Smooth muscle cell (in vitro differentiated cells): ENCODE data around the gene TRAPPC1. TPM values are rescaled to one million over a fixed set of nuclear protein-coding genes. Genes with fewer than 3 reads are reported as not detected.

Experiments
- DNase-seq: peaks from one replicate; lab custom pipeline; 2025; ENCODE audit not compliant: unreplicated experiment; lab: John Stamatoyannopoulos, UW
- H2AFZ ChIP-seq: fragments of 200-600 bp; sonication (generic); 2 replicates; pipeline ENCODE4 v1.6.0; 2016; ENCODE audit warnings: antibody characterized with exemption, low read depth, mild to moderate bottlenecking
- H3F3A ChIP-seq: fragments of 200-600 bp; sonication (generic); 2 replicates; pipeline ENCODE4 v1.6.0; 2017; ENCODE audit warnings: antibody characterized with exemption, low read depth
- H3K27ac ChIP-seq: fragments of 200-600 bp; sonication (generic); 2 replicates; pipeline ENCODE4 v1.5.1; 2016; ENCODE audit warnings: low read depth, mild to moderate bottlenecking
- H3K27me3 ChIP-seq: fragments of 200-600 bp; sonication (generic); 2 replicates; pipeline ENCODE4 v1.6.1; 2016; ENCODE audit warnings: low read depth, mild to moderate bottlenecking
- H3K36me3 ChIP-seq: fragments of 200-600 bp; sonication (generic); 2 replicates; pipeline ENCODE4 v1.5.1; 2016; ENCODE audit warnings: low read depth
- H3K4me1 ChIP-seq: fragments of 200-600 bp; sonication (generic); 2 replicates; pipeline ENCODE4 v1.5.1; 2016; ENCODE audit warnings: low read depth
- H3K4me2 ChIP-seq: fragments of 200-600 bp; sonication (generic); 2 replicates; pipeline ENCODE4 v1.6.0; 2016; ENCODE audit warnings: mild to moderate bottlenecking
- H3K4me3 ChIP-seq: fragments of 200-600 bp; sonication (generic); 2 replicates; pipeline ENCODE4 v1.5.1; 2016; ENCODE audit warnings: mild to moderate bottlenecking
- H3K79me2 ChIP-seq: fragments of 200-600 bp; sonication (generic); 2 replicates; pipeline ENCODE4 v1.6.0; 2016; ENCODE audit warnings: low read depth, mild to moderate bottlenecking
- H3K9ac ChIP-seq: fragments of 200-600 bp; sonication (generic); 2 replicates; pipeline ENCODE4 v1.6.0; 2016; ENCODE audit warnings: low read depth
- H3K9me3 ChIP-seq: fragments of 200-600 bp; sonication (generic); replicated peaks from 2 replicates; pipeline ENCODE4 v1.5.1; 2016; ENCODE audit warnings: low read depth
- H4K20me1 ChIP-seq: fragments of 200-600 bp; sonication (generic); 2 replicates; pipeline ENCODE4 v1.6.0; 2016; ENCODE audit warnings: low read depth
- WGBS: methylation state at CpG from one replicate; pipeline ENCODE4 v1.1.7; 2016; ENCODE audit warnings: low lambda C conversion rate; 5-methylcytosine and 5-hydroxymethylcytosine counted together
- polyA plus RNA-seq: library from polyadenylated mRNA; unstranded; fragments of >200 nt; fragmentation: Nextera tagmentation; extraction: Ambion mirVana; gene quantifications from 2 replicates; pipeline ENCODE4 v1.2.1, GENCODE V29; 2016
- total RNA-seq: library from RNA; depleted of rRNA; stranded (reverse); fragments of >200 nt; gene quantifications from 2 replicates; pipeline ENCODE4 v1.2.3, GENCODE V29; 2014
- TF ChIP-seq, protein P1 (sequence below): fragments of 200-600 bp; sonication (generic); IDR thresholded peaks from 2 replicates; pipeline ENCODE4 v1.5.1; 2017; ENCODE audit warnings: borderline replicate concordance, mild to moderate bottlenecking, antibody characterized with exemption; ENCODE audit not compliant: insufficient read depth, poor library complexity, severe bottlenecking

TRAPPC1 gene
- total and polyA plus RNA-seq, 2 experiments from 2014 or later, result 56.2 to 392 TPM

DNA sequence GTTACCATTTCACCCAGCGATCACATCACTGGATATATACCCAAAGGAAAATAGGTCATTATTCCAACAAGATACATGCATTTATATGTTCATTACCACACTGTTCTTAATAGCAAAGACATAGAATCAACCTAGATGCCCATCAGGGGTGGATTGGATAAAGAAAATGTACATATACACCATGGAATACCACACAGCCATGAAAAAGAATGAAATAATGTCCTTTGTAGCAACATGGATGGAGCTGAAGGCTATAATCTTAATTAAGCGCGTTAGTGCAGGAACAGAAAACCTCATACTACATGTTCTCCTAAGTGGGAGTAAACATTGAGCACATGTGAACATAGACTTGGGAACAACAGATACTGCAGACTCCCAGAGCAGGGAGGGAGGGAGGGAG lies 18.8 kb upstream of the TRAPPC1 start:
- no peak overlapping the region for H2AFZ ChIP-seq
- H3K4me3 ChIP-seq, result no peak overlapping the region
- H3K27me3 ChIP-seq, result no peaks in the 10 kb centered on the region
- H3K9ac ChIP-seq, result no peak overlapping the region
- H3F3A ChIP-seq, result no peaks in the 10 kb centered on the region
- peaks cover 14% of the 10 kb centered on the region for H3K36me3 ChIP-seq
- H4K20me1 ChIP-seq, result no peaks in the 10 kb centered on the region
- WGBS, result 84% methylated on average over 3 of the region's 3 CpGs
- no peaks in the 10 kb centered on the region for H3K4me1 ChIP-seq
- no peak overlapping the region for H3K27ac ChIP-seq
- TF ChIP-seq, protein P1, sequence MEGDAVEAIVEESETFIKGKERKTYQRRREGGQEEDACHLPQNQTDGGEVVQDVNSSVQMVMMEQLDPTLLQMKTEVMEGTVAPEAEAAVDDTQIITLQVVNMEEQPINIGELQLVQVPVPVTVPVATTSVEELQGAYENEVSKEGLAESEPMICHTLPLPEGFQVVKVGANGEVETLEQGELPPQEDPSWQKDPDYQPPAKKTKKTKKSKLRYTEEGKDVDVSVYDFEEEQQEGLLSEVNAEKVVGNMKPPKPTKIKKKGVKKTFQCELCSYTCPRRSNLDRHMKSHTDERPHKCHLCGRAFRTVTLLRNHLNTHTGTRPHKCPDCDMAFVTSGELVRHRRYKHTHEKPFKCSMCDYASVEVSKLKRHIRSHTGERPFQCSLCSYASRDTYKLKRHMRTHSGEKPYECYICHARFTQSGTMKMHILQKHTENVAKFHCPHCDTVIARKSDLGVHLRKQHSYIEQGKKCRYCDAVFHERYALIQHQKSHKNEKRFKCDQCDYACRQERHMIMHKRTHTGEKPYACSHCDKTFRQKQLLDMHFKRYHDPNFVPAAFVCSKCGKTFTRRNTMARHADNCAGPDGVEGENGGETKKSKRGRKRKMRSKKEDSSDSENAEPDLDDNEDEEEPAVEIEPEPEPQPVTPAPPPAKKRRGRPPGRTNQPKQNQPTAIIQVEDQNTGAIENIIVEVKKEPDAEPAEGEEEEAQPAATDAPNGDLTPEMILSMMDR, result no peak
- no peaks in the 10 kb centered on the region for H3K79me2 ChIP-seq
- no peak overlapping the region for H3K4me2 ChIP-seq
- H3K9me3 ChIP-seq, result no peaks in the 10 kb centered on the region
- no peak for DNase-seq

DNA sequence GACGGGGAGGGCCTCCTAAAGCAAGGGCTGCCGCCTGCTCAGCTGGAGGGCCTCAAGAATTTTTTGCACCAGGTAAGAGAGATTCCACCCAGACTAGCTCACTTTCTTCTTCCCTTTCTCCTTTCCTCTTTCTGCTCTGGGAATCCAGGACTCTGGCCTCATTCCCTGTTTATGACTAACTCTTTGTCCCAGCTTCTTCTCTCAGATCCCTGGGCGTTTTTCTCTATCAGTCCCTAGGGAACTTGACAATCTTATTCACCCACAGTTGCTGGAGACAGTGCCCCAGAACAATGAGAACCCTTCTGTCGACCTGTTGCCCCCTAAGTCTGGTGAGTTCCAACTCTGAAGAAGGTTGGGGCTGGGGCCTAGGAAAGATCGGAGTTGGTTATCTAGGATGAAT lies 15.9 kb upstream of the TRAPPC1 start:
- no peak overlapping the region for H3K4me3 ChIP-seq
- peaks cover 19% of the 10 kb centered on the region for H3K36me3 ChIP-seq
- H3K4me1 ChIP-seq, result no peaks in the 10 kb centered on the region
- H3K27me3 ChIP-seq, result no peaks in the 10 kb centered on the region
- no peaks in the 10 kb centered on the region for H3K79me2 ChIP-seq
- 94% methylated on average over 5 of the region's 5 CpGs for WGBS
- H3K9ac ChIP-seq, result no peak overlapping the region
- H3K9me3 ChIP-seq, result no peaks in the 10 kb centered on the region
- H3K4me2 ChIP-seq, result no peak overlapping the region
- TF ChIP-seq, protein P1, result no peak
- H3K27ac ChIP-seq, result no peak overlapping the region
- no peaks in the 10 kb centered on the region for H4K20me1 ChIP-seq
- DNase-seq, result no peak
- H3F3A ChIP-seq, result no peaks in the 10 kb centered on the region
- H2AFZ ChIP-seq, result no peak overlapping the region

DNA sequence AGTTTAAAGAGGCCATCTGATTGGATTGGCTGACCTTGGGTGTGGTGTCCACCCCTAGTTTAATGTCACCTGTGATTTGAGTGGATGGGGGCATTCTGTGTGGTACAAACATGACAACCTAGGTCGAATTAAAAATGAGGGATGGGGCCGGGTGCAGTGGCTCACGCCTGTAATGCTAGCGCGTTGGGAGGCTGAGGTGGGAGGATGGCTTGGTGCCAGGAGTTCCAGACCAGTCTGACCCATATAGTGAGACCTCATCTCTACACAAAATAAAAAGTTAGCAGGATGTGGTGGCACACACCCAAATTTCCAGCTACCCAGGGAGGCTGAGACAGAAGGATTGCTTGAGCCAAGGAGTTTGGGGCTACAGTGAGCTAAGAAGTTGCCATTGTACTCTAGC lies 14.7 kb upstream of the TRAPPC1 start:
- no peak for DNase-seq
- Histone ChIP-seq H3K27ac (no peak overlapping the region), H3K4me2 (no peak overlapping the region), H3K36me3 (peaks cover 19% of the 10 kb centered on the region), H3K27me3 (no peaks in the 10 kb centered on the region), H4K20me1 (no peaks in the 10 kb centered on the region), H3F3A (no peaks in the 10 kb centered on the region), H3K4me1 (no peaks in the 10 kb centered on the region), H3K79me2 (no peaks in the 10 kb centered on the region), H3K9ac (no peak overlapping the region), H2AFZ (no peak overlapping the region), H3K9me3 (no peaks in the 10 kb centered on the region), H3K4me3 (no peak overlapping the region)
- WGBS, result 88% methylated on average over 5 of the region's 5 CpGs
- TF ChIP-seq, protein P1, result no peak

DNA sequence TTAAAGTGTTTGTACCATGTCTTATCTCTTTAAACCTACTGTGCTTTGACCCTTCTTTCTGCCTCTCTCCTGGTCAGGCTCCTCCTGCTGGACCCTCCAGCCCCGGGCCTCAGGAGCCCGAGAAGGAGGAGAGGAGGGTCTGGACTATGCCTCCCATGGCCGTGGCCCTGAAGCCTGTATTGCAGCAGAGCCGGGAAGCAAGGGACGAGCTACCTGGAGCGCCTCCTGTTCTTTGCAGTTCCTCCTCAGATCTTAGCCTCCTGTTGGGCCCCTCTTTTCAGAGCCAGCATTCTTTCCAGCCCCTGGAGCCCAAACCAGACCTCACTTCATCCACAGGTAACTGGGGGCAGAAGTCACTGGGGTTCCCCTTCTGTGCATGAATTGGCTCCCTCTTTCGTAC lies 13.9 kb upstream of the TRAPPC1 start:
- Histone ChIP-seq H3K4me3 (no peak overlapping the region), H3K79me2 (no peaks in the 10 kb centered on the region), H4K20me1 (no peaks in the 10 kb centered on the region), H3K4me1 (no peaks in the 10 kb centered on the region), H3K9ac (no peak overlapping the region), H3K9me3 (no peaks in the 10 kb centered on the region), H3K4me2 (no peak overlapping the region), H3F3A (no peaks in the 10 kb centered on the region), H3K36me3 (peaks cover 19% of the 10 kb centered on the region), H2AFZ (no peak overlapping the region), H3K27me3 (no peaks in the 10 kb centered on the region), H3K27ac (no peak overlapping the region)
- no peak for DNase-seq
- TF ChIP-seq, protein P1, result no peak
- WGBS, result 95% methylated on average over 7 of the region's 7 CpGs
